ENCODE measurements around the gene SORBS1.

The SORBS1 gene

DNA sequence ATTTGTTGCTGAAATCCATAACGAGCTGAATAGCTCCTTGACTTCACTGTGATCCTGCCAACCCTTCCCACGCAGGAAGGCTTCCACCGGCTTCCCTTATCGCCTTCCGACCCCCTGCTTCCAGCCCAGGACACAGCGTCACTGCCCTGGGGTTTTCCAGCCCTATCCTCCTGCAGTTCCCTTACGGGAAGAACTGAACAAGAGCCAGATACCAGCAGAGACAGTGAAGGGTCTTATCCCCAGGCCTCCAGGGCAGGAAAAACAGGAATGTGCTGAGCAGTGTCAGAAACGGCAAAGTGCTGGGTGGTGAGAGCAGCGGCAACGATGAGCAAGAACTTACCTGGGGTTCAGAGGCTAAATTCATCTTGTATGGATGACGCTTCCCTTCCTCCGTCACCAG is 292.7 kb downstream of the SORBS1 start:
- H3K27me3 ChIP-seq (ENCODE audit: insufficient read depth, low read depth), result no peaks in the 10 kb centered on the region
- H3K4me2 ChIP-seq, result no peak overlapping the region
- H2AFZ ChIP-seq (ENCODE audit: low read depth), result no peak overlapping the region
- no peak overlapping the region for H3K27ac ChIP-seq
- no peak overlapping the region for H3K4me3 ChIP-seq (IDR thresholded peaks at IDR 0.05; ENCODE audit: insufficient read depth, low read depth, low read length)
- H3K36me3 ChIP-seq (ENCODE audit: insufficient read depth), result peaks cover 3% of the 10 kb centered on the region
- H3K4me1 ChIP-seq (ENCODE audit: low read depth, poor library complexity, severe bottlenecking), result peaks cover 60% of the 10 kb centered on the region
- no peak overlapping the region for H3K9ac ChIP-seq
- H4K20me1 ChIP-seq (ENCODE audit: insufficient read depth), result no peaks in the 10 kb centered on the region
- TF ChIP-seq, protein P1, sequence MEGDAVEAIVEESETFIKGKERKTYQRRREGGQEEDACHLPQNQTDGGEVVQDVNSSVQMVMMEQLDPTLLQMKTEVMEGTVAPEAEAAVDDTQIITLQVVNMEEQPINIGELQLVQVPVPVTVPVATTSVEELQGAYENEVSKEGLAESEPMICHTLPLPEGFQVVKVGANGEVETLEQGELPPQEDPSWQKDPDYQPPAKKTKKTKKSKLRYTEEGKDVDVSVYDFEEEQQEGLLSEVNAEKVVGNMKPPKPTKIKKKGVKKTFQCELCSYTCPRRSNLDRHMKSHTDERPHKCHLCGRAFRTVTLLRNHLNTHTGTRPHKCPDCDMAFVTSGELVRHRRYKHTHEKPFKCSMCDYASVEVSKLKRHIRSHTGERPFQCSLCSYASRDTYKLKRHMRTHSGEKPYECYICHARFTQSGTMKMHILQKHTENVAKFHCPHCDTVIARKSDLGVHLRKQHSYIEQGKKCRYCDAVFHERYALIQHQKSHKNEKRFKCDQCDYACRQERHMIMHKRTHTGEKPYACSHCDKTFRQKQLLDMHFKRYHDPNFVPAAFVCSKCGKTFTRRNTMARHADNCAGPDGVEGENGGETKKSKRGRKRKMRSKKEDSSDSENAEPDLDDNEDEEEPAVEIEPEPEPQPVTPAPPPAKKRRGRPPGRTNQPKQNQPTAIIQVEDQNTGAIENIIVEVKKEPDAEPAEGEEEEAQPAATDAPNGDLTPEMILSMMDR (conservative IDR thresholded peaks at IDR 0.05; ENCODE audit: low read depth, low read length), result no peak
- peaks cover 4% of the 10 kb centered on the region; the same call in 1 of the 2 replicates for H3K79me2 ChIP-seq (ENCODE audit: insufficient read depth, low read depth)

DNA sequence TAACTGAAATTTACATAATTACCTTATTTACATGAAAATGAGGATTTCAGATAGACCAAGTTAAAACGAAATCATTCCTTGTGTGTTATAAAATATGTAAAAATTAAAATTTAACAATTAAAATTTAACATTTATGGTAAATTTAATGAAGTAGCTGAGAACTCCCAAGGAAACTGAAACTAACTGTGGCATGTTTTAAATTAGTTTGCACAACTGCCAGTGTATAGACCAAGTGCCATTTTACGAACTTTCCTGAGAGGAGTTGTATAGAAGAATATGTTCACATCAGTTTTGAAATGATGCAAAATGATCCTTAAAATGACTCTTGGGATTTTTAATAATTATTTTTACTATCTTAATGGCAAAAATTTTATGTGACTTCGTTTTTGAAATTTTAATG is 293.9 kb downstream of the SORBS1 start:
- H3K27ac ChIP-seq, result peak overlapping the region; percentile 34; the same call in 1 of the 2 replicates

DNA sequence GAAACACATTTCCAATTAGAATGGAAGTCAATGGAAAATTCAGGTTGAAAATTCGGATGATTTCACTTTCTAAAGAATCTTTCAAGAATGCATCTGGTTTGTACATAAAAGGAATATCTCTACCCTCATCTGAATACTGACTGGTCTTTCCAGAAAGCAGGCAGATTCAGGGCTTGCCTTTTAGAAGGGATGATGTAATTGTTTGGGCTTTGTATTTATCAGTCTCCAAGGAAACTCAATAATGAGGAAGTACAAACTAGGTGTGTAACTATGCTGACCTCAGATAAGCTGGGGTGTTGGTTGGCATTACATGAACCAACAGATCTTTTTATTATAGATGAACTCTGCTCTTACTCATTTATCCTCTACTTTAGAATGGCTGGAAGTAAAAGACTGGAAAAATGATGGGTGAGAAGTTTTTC is 294.5 kb downstream of the SORBS1 start:
- no peak overlapping the region for H2AFZ ChIP-seq (ENCODE audit: low read depth)
- H3K4me2 ChIP-seq, result peak overlapping the region; percentile 19; the same call in 1 of the 2 replicates
- no peak overlapping the region for H3K4me3 ChIP-seq (IDR thresholded peaks at IDR 0.05; ENCODE audit: insufficient read depth, low read depth, low read length)
- no peaks in the 10 kb centered on the region for H4K20me1 ChIP-seq (ENCODE audit: insufficient read depth)
- H3K36me3 ChIP-seq (ENCODE audit: insufficient read depth), result peaks cover 3% of the 10 kb centered on the region
- H3K79me2 ChIP-seq (ENCODE audit: insufficient read depth, low read depth), result no peaks in the 10 kb centered on the region
- TF ChIP-seq, protein P1 (conservative IDR thresholded peaks at IDR 0.05; ENCODE audit: low read depth, low read length), result no peak
- no peak overlapping the region for H3K9ac ChIP-seq
- no peaks in the 10 kb centered on the region for H3K27me3 ChIP-seq (ENCODE audit: insufficient read depth, low read depth)
- peak overlapping the region; percentile 34; the same call in 1 of the 2 replicates for H3K27ac ChIP-seq
- peaks cover 77% of the 10 kb centered on the region for H3K4me1 ChIP-seq (ENCODE audit: low read depth, poor library complexity, severe bottlenecking)

More for the DNA sequence above, 293.9 kb downstream of the SORBS1 start:
- TF ChIP-seq, protein P1 (conservative IDR thresholded peaks at IDR 0.05; ENCODE audit: low read depth, low read length), result no peak
- Histone ChIP-seq H3K9ac (no peak overlapping the region), H3K4me2 (peak overlapping the region; percentile 19; the same call in 1 of the 2 replicates), H4K20me1 (ENCODE audit: insufficient read depth) (no peaks in the 10 kb centered on the region), H3K36me3 (ENCODE audit: insufficient read depth) (peaks cover 3% of the 10 kb centered on the region), H2AFZ (ENCODE audit: low read depth) (no peak overlapping the region), H3K79me2 (ENCODE audit: insufficient read depth, low read depth) (no peaks in the 10 kb centered on the region), H3K27me3 (ENCODE audit: insufficient read depth, low read depth) (no peaks in the 10 kb centered on the region), H3K4me1 (ENCODE audit: low read depth, poor library complexity, severe bottlenecking) (peaks cover 72% of the 10 kb centered on the region), H3K4me3 (IDR thresholded peaks at IDR 0.05; ENCODE audit: insufficient read depth, low read depth, low read length) (no peak overlapping the region)

DNA sequence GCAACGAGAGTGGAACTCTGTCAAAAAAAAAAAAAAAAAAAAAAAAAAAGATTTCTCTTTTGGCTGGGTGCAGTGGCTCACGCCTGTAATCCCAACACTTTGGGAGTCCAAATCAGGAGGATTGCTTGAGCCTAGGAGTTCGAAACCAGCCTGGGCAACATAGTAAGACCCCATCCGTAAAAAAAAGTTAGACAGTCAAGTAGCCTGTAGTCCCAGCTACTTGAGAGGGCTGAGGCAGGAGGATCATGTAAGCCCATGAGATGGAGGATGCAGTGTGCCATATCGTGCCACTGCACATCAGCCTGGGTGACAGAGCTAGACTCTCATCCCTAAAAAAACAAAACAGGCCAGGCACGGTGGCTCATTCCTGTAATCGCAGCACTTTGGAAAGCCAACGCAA is 295.6 kb downstream of the SORBS1 start:
- H3K9ac ChIP-seq, result no peak overlapping the region
- H4K20me1 ChIP-seq (ENCODE audit: insufficient read depth), result no peaks in the 10 kb centered on the region
- no peaks in the 10 kb centered on the region for H3K27me3 ChIP-seq (ENCODE audit: insufficient read depth, low read depth)
- no peaks in the 10 kb centered on the region for H3K79me2 ChIP-seq (ENCODE audit: insufficient read depth, low read depth)
- no peak overlapping the region for H2AFZ ChIP-seq (ENCODE audit: low read depth)
- H3K36me3 ChIP-seq (ENCODE audit: insufficient read depth), result peaks cover 3% of the 10 kb centered on the region
- H3K4me3 ChIP-seq (IDR thresholded peaks at IDR 0.05; ENCODE audit: insufficient read depth, low read depth, low read length), result no peak overlapping the region
- peaks cover 88% of the 10 kb centered on the region for H3K4me1 ChIP-seq (ENCODE audit: low read depth, poor library complexity, severe bottlenecking)
- H3K27ac ChIP-seq, result no peak overlapping the region
- TF ChIP-seq, protein P1 (conservative IDR thresholded peaks at IDR 0.05; ENCODE audit: low read depth, low read length), result no peak
- H3K4me2 ChIP-seq, result no peak overlapping the region; the same call in 1 of the 2 replicates

Measured in KMS-11 (cell line).